ENCODE data around the gene DOCK1. TPM values are rescaled to one million over a fixed set of nuclear protein-coding genes. Genes with fewer than 3 reads are reported as not detected.

Gene DOCK1
- total RNA-seq, 1 donor, result 99.7 TPM

GRCh38 chr10:127216786-127217185, 311.6 kb downstream of the DOCK1 start:
- no peak for TF ChIP-seq CTCF (IDR thresholded peaks at IDR 0.05; ENCODE audit: insufficient read depth, low read depth, low read length)
- no peak for DNase-seq (ENCODE audit: low read depth)
- H3K4me3 ChIP-seq (ENCODE audit: low read depth, low read length), result no peak overlapping the region

- no peak for TF ChIP-seq CTCF (IDR thresholded peaks at IDR 0.05; ENCODE audit: insufficient read depth, low read depth, low read length)
- no peak for DNase-seq (ENCODE audit: low read depth)
- H3K4me3 ChIP-seq (ENCODE audit: low read depth, low read length), result no peak overlapping the region
These were observed 313.4 kb downstream of the DOCK1 start for GRCh38 chr10:127218658-127219057.

- DNase-seq (ENCODE audit: low read depth), result no peak
- TF ChIP-seq CTCF (IDR thresholded peaks at IDR 0.05; ENCODE audit: insufficient read depth, low read depth, low read length), result no peak
- no peak overlapping the region for H3K4me3 ChIP-seq (ENCODE audit: low read depth, low read length)
These were observed 316.1 kb downstream of the DOCK1 start for GRCh38 chr10:127221281-127221680.

- H3K4me3 ChIP-seq (ENCODE audit: low read depth, low read length), result no peak overlapping the region
- no peak for TF ChIP-seq CTCF (IDR thresholded peaks at IDR 0.05; ENCODE audit: insufficient read depth, low read depth, low read length)
- no peak for DNase-seq (ENCODE audit: low read depth)
These were observed 321.8 kb downstream of the DOCK1 start for GRCh38 chr10:127227027-127227426.

GRCh38 chr10:127227663-127228062, 322.4 kb downstream of the DOCK1 start:
- no peak overlapping the region for H3K4me3 ChIP-seq (ENCODE audit: low read depth, low read length)
- no peak for TF ChIP-seq CTCF (IDR thresholded peaks at IDR 0.05; ENCODE audit: insufficient read depth, low read depth, low read length)
- no peak for DNase-seq (ENCODE audit: low read depth)

GRCh38 chr10:127228195-127228787, 323.1 kb downstream of the DOCK1 start:
- no peak overlapping the region for H3K4me3 ChIP-seq (ENCODE audit: low read depth, low read length)
- peak; percentile 40 for DNase-seq (ENCODE audit: low read depth)
- no peak for TF ChIP-seq CTCF (IDR thresholded peaks at IDR 0.05; ENCODE audit: insufficient read depth, low read depth, low read length)

- H3K4me3 ChIP-seq (ENCODE audit: low read depth, low read length), result no peak overlapping the region
- no peak for TF ChIP-seq CTCF (IDR thresholded peaks at IDR 0.05; ENCODE audit: insufficient read depth, low read depth, low read length)
- DNase-seq (ENCODE audit: low read depth), result no peak
These were observed 329.1 kb downstream of the DOCK1 start for GRCh38 chr10:127234306-127234800.

Measured in fibroblast of villous mesenchyme (primary cell).